HL-60 (cell line): ENCODE results near the gene SERPINA3.
A peak's percentile ranks its signal among the peaks of the same experiment; 100 is the strongest.

Experiments
- DNase-seq, 2 experiments: peaks; one replicate each; pipeline ENCODE4 v3.0.0-alpha.2; 2010 to 2020; ENCODE audit warnings: low read depth in 1 of 2, low spot score in 1 of 2
- H3K27ac ChIP-seq: fragments of 250-450 bp; sonication (Bioruptor Pico); replicated peaks from 2 replicates; pipeline ENCODE4 v1.5.1; 2020; ENCODE audit warnings: mild to moderate bottlenecking, moderate library complexity
- H3K27me3 ChIP-seq: fragments of 250-450 bp; sonication (Bioruptor Pico); 2 replicates; pipeline ENCODE4 v1.5.1; 2021; ENCODE audit warnings: mild to moderate bottlenecking, moderate library complexity; ENCODE audit not compliant: insufficient read depth, poor library complexity, severe bottlenecking
- H3K4me3 ChIP-seq: replicated peaks from 2 replicates; pipeline ENCODE4 v1.5.1; 2011; ENCODE audit warnings: mild to moderate bottlenecking, control low read depth, low read length; ENCODE audit not compliant: insufficient read depth
- GABPA ChIP-seq: IDR thresholded peaks from 2 replicates; pipeline ENCODE4 v1.6.1; 2012; ENCODE audit warnings: low read depth
- POLR2AphosphoS5 ChIP-seq: IDR thresholded peaks from 2 replicates; pipeline ENCODE4 v1.6.1; 2012; ENCODE audit warnings: low read depth
- SPI1 ChIP-seq: IDR thresholded peaks from 2 replicates; pipeline ENCODE4 v1.6.1; 2012; ENCODE audit warnings: low read depth, mild to moderate bottlenecking, borderline replicate concordance
- TF ChIP-seq, protein P1 (sequence below): IDR thresholded peaks from one replicate; pipeline ENCODE4 v1.5.1; 2011; ENCODE audit warnings: low read length, control low read depth, inconsistent platforms; ENCODE audit not compliant: insufficient read depth
- TF ChIP-seq, protein P2 (sequence below): IDR thresholded peaks from 2 replicates; pipeline ENCODE4 v1.6.1; 2012; ENCODE audit warnings: low read depth; ENCODE audit not compliant: insufficient replicate concordance

Gene SERPINA3

DNA sequence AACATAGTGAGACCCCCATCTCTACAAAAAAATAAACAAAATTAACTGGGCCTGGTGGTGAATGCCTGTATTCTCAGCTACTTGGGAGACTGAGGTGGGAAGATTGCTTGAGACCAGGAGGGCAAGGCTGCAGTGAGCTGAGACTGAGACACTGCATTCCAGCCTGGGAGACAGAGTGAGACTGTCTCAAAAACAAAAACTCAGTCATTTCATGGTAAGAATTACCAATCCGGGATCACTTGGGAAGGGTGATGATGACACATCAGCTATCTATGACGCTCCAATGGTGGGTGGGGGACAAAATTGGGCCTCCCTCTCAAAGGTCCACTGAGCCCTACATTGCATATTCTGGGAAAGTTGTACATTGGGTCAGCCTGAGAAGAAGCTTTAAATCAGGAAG, 47.7 kb downstream of the SERPINA3 start:
- Histone ChIP-seq H3K4me3 (no peak overlapping the region), H3K27ac (no peak overlapping the region), H3K27me3 (no peaks in the 10 kb centered on the region)
- TF ChIP-seq, protein P1, sequence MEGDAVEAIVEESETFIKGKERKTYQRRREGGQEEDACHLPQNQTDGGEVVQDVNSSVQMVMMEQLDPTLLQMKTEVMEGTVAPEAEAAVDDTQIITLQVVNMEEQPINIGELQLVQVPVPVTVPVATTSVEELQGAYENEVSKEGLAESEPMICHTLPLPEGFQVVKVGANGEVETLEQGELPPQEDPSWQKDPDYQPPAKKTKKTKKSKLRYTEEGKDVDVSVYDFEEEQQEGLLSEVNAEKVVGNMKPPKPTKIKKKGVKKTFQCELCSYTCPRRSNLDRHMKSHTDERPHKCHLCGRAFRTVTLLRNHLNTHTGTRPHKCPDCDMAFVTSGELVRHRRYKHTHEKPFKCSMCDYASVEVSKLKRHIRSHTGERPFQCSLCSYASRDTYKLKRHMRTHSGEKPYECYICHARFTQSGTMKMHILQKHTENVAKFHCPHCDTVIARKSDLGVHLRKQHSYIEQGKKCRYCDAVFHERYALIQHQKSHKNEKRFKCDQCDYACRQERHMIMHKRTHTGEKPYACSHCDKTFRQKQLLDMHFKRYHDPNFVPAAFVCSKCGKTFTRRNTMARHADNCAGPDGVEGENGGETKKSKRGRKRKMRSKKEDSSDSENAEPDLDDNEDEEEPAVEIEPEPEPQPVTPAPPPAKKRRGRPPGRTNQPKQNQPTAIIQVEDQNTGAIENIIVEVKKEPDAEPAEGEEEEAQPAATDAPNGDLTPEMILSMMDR: no peak
- TF ChIP-seq, protein P2, sequence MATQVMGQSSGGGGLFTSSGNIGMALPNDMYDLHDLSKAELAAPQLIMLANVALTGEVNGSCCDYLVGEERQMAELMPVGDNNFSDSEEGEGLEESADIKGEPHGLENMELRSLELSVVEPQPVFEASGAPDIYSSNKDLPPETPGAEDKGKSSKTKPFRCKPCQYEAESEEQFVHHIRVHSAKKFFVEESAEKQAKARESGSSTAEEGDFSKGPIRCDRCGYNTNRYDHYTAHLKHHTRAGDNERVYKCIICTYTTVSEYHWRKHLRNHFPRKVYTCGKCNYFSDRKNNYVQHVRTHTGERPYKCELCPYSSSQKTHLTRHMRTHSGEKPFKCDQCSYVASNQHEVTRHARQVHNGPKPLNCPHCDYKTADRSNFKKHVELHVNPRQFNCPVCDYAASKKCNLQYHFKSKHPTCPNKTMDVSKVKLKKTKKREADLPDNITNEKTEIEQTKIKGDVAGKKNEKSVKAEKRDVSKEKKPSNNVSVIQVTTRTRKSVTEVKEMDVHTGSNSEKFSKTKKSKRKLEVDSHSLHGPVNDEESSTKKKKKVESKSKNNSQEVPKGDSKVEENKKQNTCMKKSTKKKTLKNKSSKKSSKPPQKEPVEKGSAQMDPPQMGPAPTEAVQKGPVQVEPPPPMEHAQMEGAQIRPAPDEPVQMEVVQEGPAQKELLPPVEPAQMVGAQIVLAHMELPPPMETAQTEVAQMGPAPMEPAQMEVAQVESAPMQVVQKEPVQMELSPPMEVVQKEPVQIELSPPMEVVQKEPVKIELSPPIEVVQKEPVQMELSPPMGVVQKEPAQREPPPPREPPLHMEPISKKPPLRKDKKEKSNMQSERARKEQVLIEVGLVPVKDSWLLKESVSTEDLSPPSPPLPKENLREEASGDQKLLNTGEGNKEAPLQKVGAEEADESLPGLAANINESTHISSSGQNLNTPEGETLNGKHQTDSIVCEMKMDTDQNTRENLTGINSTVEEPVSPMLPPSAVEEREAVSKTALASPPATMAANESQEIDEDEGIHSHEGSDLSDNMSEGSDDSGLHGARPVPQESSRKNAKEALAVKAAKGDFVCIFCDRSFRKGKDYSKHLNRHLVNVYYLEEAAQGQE: no peak
- no peak for TF ChIP-seq GABPA
- TF ChIP-seq POLR2AphosphoS5: no peak
- no peak for TF ChIP-seq SPI1
- no peak for DNase-seq

GRCh38 chr14:94660306-94660946, 48.2 kb downstream of the SERPINA3 start:
- DNase-seq: no peak
- TF ChIP-seq, protein P1: no peak
- no peak for TF ChIP-seq SPI1
- TF ChIP-seq, protein P2: no peak
- no peak for TF ChIP-seq GABPA
- no peak for TF ChIP-seq POLR2AphosphoS5
- no peaks in the 10 kb centered on the region for H3K27me3 ChIP-seq
- no peak overlapping the region for H3K4me3 ChIP-seq
- no peak overlapping the region for H3K27ac ChIP-seq

DNA sequence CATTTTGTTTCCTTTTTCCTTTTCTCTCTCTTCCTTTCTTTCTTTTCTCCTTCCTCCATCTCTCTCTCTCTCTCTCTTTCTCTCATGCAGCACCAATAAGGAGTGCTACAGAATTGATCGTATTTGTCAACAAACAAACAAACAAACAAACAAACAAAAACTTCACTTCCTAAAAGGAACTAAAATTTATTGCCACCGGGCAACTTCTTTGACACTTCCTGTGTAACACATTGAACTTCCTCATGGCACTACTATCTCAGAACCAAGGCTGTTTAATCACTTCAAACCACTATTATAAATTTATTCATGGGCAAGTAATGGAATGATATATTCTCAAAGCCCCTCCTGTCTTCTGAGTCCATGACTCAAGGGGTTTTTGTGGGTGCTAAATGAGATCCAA, 51.3 kb downstream of the SERPINA3 start:
- H3K4me3 ChIP-seq: no peak overlapping the region
- no peak overlapping the region for H3K27ac ChIP-seq
- H3K27me3 ChIP-seq: no peaks in the 10 kb centered on the region
- no peak for DNase-seq
- TF ChIP-seq SPI1: no peak
- no peak for TF ChIP-seq POLR2AphosphoS5
- TF ChIP-seq GABPA: peak; percentile 83

DNA sequence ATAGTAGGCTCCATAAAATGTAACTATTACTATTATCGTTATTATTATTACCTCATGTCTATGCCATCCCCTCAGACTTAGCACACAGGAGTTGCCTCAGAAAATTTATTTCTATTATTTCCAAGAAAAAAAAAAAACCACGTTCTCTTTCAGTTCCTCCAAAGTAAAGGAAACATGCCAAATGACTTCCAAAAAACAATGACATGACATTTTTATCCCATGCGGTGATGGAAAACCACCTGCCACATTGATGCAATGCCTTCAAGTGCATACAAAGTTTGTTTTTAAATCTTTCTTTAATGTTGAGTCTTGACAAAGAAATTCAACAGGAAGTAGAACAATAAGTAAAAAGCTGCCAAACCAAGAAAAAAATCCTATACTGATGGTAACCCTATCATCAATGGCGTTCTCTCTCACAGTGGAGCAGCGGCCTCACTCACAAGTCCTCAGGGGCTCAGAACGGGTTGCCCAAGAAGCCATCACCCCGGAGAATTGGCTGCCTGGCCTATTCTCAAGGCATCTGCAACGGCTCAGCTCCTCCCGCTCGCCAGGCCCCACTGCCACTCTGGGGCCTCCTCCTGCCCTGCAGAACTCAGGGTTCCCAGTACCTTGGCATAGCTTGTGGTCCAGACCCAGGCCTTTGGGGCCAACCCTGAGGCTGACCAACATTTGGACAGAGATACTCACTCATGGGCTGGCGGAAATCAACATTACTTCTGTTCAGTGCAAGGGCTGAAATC, 51.9 kb downstream of the SERPINA3 start:
- DNase-seq: peak in 1 of 2 experiments; percentile 5
- H3K4me3 ChIP-seq: no peak overlapping the region
- no peak overlapping the region for H3K27ac ChIP-seq
- H3K27me3 ChIP-seq: no peaks in the 10 kb centered on the region
- TF ChIP-seq GABPA: no peak
- no peak for TF ChIP-seq POLR2AphosphoS5
- TF ChIP-seq, protein P2: no peak
- TF ChIP-seq SPI1: no peak
- TF ChIP-seq, protein P1: no peak
